DND-41 (cell line): ENCODE results near the gene MSL2.
A peak's percentile ranks its signal among the peaks of the same experiment; 100 is the strongest.

ENCODE experiments used
- ATAC-seq: fragments of 200-7000 bp; cut with Tn5 transposase; 3 replicates; pipeline ENCODE4 v1.9.1; 2021; ENCODE audit warnings: low read depth; ENCODE audit not compliant: insufficient read depth
- DNase-seq: peaks from one replicate; pipeline ENCODE4 v3.0.0-alpha.2; 2020
- H2AFZ ChIP-seq: 2 replicates; pipeline ENCODE4 v1.6.0; 2012; ENCODE audit warnings: low read depth, low read length
- H3K27ac ChIP-seq: 2 replicates; pipeline ENCODE4 v1.5.1; 2012; ENCODE audit warnings: low read length, inconsistent platforms
- H3K27me3 ChIP-seq: fragments of 200-600 bp; sonication (generic); 2 replicates; pipeline ENCODE4 v1.6.0; 2012; ENCODE audit warnings: low read length, mild to moderate bottlenecking, inconsistent platforms; ENCODE audit not compliant: insufficient read depth, poor library complexity
- H3K36me3 ChIP-seq: 2 replicates; pipeline ENCODE4 v1.5.1; 2012; ENCODE audit warnings: low read length, inconsistent platforms; ENCODE audit not compliant: insufficient read depth
- H3K4me1 ChIP-seq: 2 replicates; pipeline ENCODE4 v1.5.1; 2012; ENCODE audit warnings: mild to moderate bottlenecking, low read length; ENCODE audit not compliant: insufficient read depth
- H3K4me2 ChIP-seq: 2 replicates; pipeline ENCODE4 v1.6.0; 2012; ENCODE audit warnings: mild to moderate bottlenecking, moderate library complexity, low read length, inconsistent platforms; ENCODE audit not compliant: insufficient read depth
- H3K4me3 ChIP-seq, 2 experiments: fragments of 200-600 bp in 1 of 2; shearing (Covaris generic) in 1 of 2; 2 replicates each; pipeline ENCODE4 v1.5.1; 2012 to 2016; ENCODE audit warnings: inconsistent platforms in 2 of 2, low read length in 2 of 2, mild to moderate bottlenecking in 2 of 2, low read depth in 1 of 2, moderate library complexity in 1 of 2
- H3K79me2 ChIP-seq: 2 replicates; pipeline ENCODE4 v1.6.0; 2012; ENCODE audit warnings: low read length, inconsistent platforms; ENCODE audit not compliant: insufficient read depth
- H3K9ac ChIP-seq: 2 replicates; pipeline ENCODE4 v1.6.0; 2012; ENCODE audit warnings: low read depth, mild to moderate bottlenecking, inconsistent platforms, low read length, moderate library complexity
- H3K9me3 ChIP-seq: 2 replicates; pipeline ENCODE4 v1.5.1; 2012; ENCODE audit warnings: low read length, moderate library complexity, mild to moderate bottlenecking, inconsistent platforms; ENCODE audit not compliant: insufficient read depth, severe bottlenecking
- H4K20me1 ChIP-seq: 2 replicates; pipeline ENCODE4 v1.6.0; 2012; ENCODE audit warnings: low read length; ENCODE audit not compliant: insufficient read depth
- CTCF ChIP-seq: IDR thresholded peaks from 2 replicates; pipeline ENCODE4 v1.5.1; 2012; ENCODE audit warnings: borderline replicate concordance, low read length, moderate library complexity, mild to moderate bottlenecking; ENCODE audit not compliant: poor library complexity, severe bottlenecking; ENCODE audit errors: extremely low read depth
- EZH2 ChIP-seq: IDR thresholded peaks from 3 replicates; pipeline ENCODE4 v1.6.1; 2012; ENCODE audit warnings: borderline replicate concordance, low read depth, mild to moderate bottlenecking, moderate library complexity, low read length, inconsistent platforms; ENCODE audit not compliant: severe bottlenecking

Gene MSL2

GRCh38 chr3:136186344-136186743 is 9.8 kb downstream of the MSL2 start:
- TF ChIP-seq CTCF, result no peak
- TF ChIP-seq EZH2, result no peak
- H3K4me3 ChIP-seq, result no peak overlapping the region
- peaks cover 98% of the 10 kb centered on the region for H4K20me1 ChIP-seq
- no peak overlapping the region for H3K9ac ChIP-seq
- peak overlapping the region; percentile 67 for H3K4me2 ChIP-seq
- H3K36me3 ChIP-seq, result peaks cover 29% of the 10 kb centered on the region
- DNase-seq, result no peak
- peak; percentile 57 for ATAC-seq
- peaks cover 70% of the 10 kb centered on the region for H3K4me1 ChIP-seq
- peak overlapping the region; percentile 41; the same call in 1 of the 2 replicates for H3K27ac ChIP-seq
- no peaks in the 10 kb centered on the region for H3K9me3 ChIP-seq
- peaks cover 100% of the 10 kb centered on the region for H3K79me2 ChIP-seq
- no peaks in the 10 kb centered on the region for H3K27me3 ChIP-seq
- H2AFZ ChIP-seq, result no peak overlapping the region

GRCh38 chr3:136184703-136185102 is 11.4 kb downstream of the MSL2 start:
- peaks cover 14% of the 10 kb centered on the region; the same call in 1 of the 2 replicates for H3K36me3 ChIP-seq
- TF ChIP-seq CTCF (no peak), EZH2 (no peak)
- H3K4me1 ChIP-seq, result peaks cover 53% of the 10 kb centered on the region
- no peak overlapping the region for H3K4me2 ChIP-seq
- no peaks in the 10 kb centered on the region for H3K27me3 ChIP-seq
- peaks cover 95% of the 10 kb centered on the region for H4K20me1 ChIP-seq
- peaks cover 100% of the 10 kb centered on the region for H3K79me2 ChIP-seq
- no peak overlapping the region for H3K27ac ChIP-seq
- H3K4me3 ChIP-seq, result no peak overlapping the region
- DNase-seq (no peak), ATAC-seq (no peak)
- no peak overlapping the region for H3K9ac ChIP-seq
- no peak overlapping the region for H2AFZ ChIP-seq
- no peaks in the 10 kb centered on the region for H3K9me3 ChIP-seq

GRCh38 chr3:136181741-136182140 is 14.4 kb downstream of the MSL2 start:
- Histone ChIP-seq H4K20me1 (peaks cover 95% of the 10 kb centered on the region), H3K9ac (no peak overlapping the region), H3K27me3 (no peaks in the 10 kb centered on the region), H3K4me2 (no peak overlapping the region), H2AFZ (no peak overlapping the region), H3K79me2 (peaks cover 100% of the 10 kb centered on the region), H3K36me3 (peaks cover 8% of the 10 kb centered on the region; the same call in 1 of the 2 replicates), H3K4me1 (peaks cover 36% of the 10 kb centered on the region), H3K27ac (no peak overlapping the region), H3K9me3 (no peaks in the 10 kb centered on the region), H3K4me3 (no peak overlapping the region)
- DNase-seq (no peak), ATAC-seq (no peak)
- TF ChIP-seq CTCF, result no peak
- TF ChIP-seq EZH2, result no peak

- peaks cover 95% of the 10 kb centered on the region for H4K20me1 ChIP-seq
- H3K79me2 ChIP-seq, result peaks cover 100% of the 10 kb centered on the region
- no peak overlapping the region for H3K4me3 ChIP-seq
- no peak overlapping the region for H3K27ac ChIP-seq
- no peak for DNase-seq
- no peak overlapping the region for H2AFZ ChIP-seq
- ATAC-seq, result no peak
- no peaks in the 10 kb centered on the region for H3K9me3 ChIP-seq
- peaks cover 17% of the 10 kb centered on the region for H3K4me1 ChIP-seq
- H3K4me2 ChIP-seq, result no peak overlapping the region
- no peaks in the 10 kb centered on the region for H3K27me3 ChIP-seq
- TF ChIP-seq EZH2, result no peak
- TF ChIP-seq CTCF, result no peak
- H3K9ac ChIP-seq, result no peak overlapping the region
- H3K36me3 ChIP-seq, result peaks cover 6% of the 10 kb centered on the region; the same call in 1 of the 2 replicates
Measured at GRCh38 chr3:136177876-136178275, 18.3 kb downstream of the MSL2 start.
